Mononuclear cell (primary cell): ENCODE measurements around the gene AKAP6. TPM values are rescaled to one million over a fixed set of nuclear protein-coding genes. Genes with fewer than 3 reads are reported as not detected.
"Not testable (repeated sequence)": the region's sequence is repeated elsewhere in the genome, so short reads cannot be mapped to it uniquely, and the experiment has no call there.

Experiments used
- H3K27me3 ChIP-seq: 2 replicates; pipeline ENCODE4 v1.6.0; 2011; ENCODE audit warnings: low read length, control low read depth; ENCODE audit not compliant: insufficient read depth
- H3K4me1 ChIP-seq: 2 replicates; pipeline ENCODE4 v1.5.1; 2011; ENCODE audit warnings: mild to moderate bottlenecking, low read length, control low read depth; ENCODE audit not compliant: insufficient read depth
- H3K4me3 ChIP-seq: 2 replicates; pipeline ENCODE4 v1.5.1; 2011; ENCODE audit warnings: mild to moderate bottlenecking, low read length, moderate library complexity
- H3K9me3 ChIP-seq: 2 replicates; pipeline ENCODE4 v1.5.1; 2011; ENCODE audit warnings: low read depth, mild to moderate bottlenecking, control low read depth, low read length
- total RNA-seq: library from RNA; depleted of rRNA; stranded (reverse); fragments of >200 nt; gene quantifications from one replicate; pipeline ENCODE4 v1.2.3, GENCODE V29; 2012

Gene AKAP6
- total RNA-seq, 1 donor = 5.6 TPM

GRCh38 chr14:32578181-32578580 lies 249.1 kb downstream of the AKAP6 start:
- Histone ChIP-seq H3K27me3 (no peaks in the 10 kb centered on the region), H3K4me3 (no peak overlapping the region), H3K9me3 (no peaks in the 10 kb centered on the region), H3K4me1 (no peaks in the 10 kb centered on the region)

- H3K4me1 ChIP-seq, H3K4me3 ChIP-seq, H3K27me3 ChIP-seq, H3K9me3 ChIP-seq: not testable (repeated sequence)
These were observed 254.3 kb downstream of the AKAP6 start for GRCh38 chr14:32583427-32583826.

DNA sequence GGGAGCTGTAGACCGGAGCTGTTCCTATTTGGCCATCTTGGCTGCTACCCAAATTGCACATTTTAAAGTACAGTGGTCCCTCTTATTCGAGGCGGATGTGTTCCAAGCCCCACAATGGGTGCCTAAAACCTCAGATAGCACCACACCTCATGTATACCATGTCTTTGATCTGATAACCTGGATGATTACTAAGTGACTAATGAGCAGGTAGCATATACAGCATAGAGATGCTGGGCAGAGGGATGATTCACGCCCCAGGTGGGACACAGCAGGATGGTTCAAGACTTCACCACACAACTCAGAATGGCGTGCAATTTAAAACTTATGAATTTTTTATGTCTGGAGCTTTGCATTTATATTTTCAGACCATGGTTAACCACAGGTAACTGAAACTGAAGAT lies 255.0 kb downstream of the AKAP6 start:
- no peaks in the 10 kb centered on the region for H3K9me3 ChIP-seq
- H3K4me3 ChIP-seq = no peak overlapping the region
- no peaks in the 10 kb centered on the region for H3K27me3 ChIP-seq
- no peaks in the 10 kb centered on the region for H3K4me1 ChIP-seq

- H3K27me3 ChIP-seq = no peaks in the 10 kb centered on the region
- H3K4me3 ChIP-seq = no peak overlapping the region
- no peaks in the 10 kb centered on the region for H3K9me3 ChIP-seq
- H3K4me1 ChIP-seq = no peaks in the 10 kb centered on the region
These were observed 258.4 kb downstream of the AKAP6 start for GRCh38 chr14:32587461-32587860.

- Histone ChIP-seq H3K9me3 (no peaks in the 10 kb centered on the region), H3K4me1 (no peaks in the 10 kb centered on the region), H3K4me3 (no peak overlapping the region), H3K27me3 (no peaks in the 10 kb centered on the region)
These were observed 259.6 kb downstream of the AKAP6 start for GRCh38 chr14:32588448-32589320.

DNA sequence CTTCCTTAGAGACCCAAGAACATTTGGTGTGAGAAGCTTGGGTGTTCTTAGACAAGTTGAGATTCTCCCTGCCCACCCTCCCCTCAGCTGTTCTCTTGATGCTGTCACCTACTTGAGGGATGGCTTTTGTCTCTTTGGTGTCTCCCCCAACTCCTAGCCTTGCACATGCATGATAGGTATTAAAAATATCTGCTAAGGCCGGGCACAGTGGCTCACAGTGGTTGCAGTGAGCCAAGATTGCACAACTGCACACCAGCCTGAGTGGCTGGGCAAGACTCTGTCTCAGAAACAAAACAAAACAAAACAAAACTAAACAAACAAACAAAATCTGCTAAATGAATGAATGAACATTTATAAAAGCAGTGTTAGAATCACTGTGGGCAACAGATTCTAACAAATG lies 261.1 kb downstream of the AKAP6 start:
- Histone ChIP-seq H3K27me3 (no peaks in the 10 kb centered on the region), H3K4me1 (no peaks in the 10 kb centered on the region), H3K9me3 (no peaks in the 10 kb centered on the region), H3K4me3 (no peak overlapping the region)

- Histone ChIP-seq H3K4me3 (no peak overlapping the region), H3K9me3 (no peaks in the 10 kb centered on the region), H3K27me3 (no peaks in the 10 kb centered on the region), H3K4me1 (no peaks in the 10 kb centered on the region)
These were observed 264.3 kb downstream of the AKAP6 start for GRCh38 chr14:32593290-32593942.

- Histone ChIP-seq H3K9me3 (no peaks in the 10 kb centered on the region), H3K4me1 (no peaks in the 10 kb centered on the region), H3K27me3 (no peaks in the 10 kb centered on the region), H3K4me3 (no peak overlapping the region)
These were observed 265.7 kb downstream of the AKAP6 start for GRCh38 chr14:32594766-32595165.

DNA sequence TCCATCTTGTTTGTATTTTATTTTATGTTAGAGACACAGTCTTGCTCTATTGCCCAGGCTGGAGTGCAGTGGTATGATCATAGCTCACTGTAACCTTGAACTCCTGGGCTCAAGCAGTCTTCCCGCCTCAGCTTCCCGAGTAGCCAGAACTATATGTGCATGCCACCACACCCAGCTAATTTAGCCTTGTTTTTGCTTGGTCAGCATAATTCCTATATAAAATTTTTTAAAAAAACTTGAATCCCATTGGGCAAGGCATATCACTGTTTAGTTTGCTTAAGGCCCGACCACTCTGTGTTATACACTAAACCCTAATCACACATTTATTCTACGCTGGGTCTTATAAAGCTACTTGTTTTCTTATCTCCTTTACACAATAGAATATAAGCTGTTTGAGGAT lies 266.4 kb downstream of the AKAP6 start:
- no peaks in the 10 kb centered on the region for H3K9me3 ChIP-seq
- H3K27me3 ChIP-seq = no peaks in the 10 kb centered on the region
- H3K4me1 ChIP-seq = no peaks in the 10 kb centered on the region
- H3K4me3 ChIP-seq = no peak overlapping the region

DNA sequence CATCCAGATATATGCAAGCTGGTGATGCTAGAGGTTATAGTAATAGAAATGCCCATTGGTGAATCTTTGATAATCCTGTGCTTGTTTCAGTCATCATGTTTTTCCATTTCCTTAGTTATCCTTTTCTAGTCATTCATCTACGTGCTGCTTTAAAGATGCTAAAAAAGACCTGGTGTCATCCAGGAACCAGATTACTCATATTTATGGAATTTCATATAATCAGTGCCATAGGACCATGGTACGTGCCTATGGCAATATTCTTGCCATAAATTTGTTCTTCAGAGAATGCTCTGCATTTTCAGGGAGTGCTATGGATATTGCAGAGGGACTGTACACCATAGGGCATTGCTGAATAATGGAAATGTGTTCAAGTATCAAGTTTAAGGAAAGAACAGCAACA lies 267.3 kb downstream of the AKAP6 start:
- H3K27me3 ChIP-seq = no peaks in the 10 kb centered on the region
- no peak overlapping the region for H3K4me3 ChIP-seq
- H3K4me1 ChIP-seq = no peaks in the 10 kb centered on the region
- H3K9me3 ChIP-seq = no peaks in the 10 kb centered on the region

DNA sequence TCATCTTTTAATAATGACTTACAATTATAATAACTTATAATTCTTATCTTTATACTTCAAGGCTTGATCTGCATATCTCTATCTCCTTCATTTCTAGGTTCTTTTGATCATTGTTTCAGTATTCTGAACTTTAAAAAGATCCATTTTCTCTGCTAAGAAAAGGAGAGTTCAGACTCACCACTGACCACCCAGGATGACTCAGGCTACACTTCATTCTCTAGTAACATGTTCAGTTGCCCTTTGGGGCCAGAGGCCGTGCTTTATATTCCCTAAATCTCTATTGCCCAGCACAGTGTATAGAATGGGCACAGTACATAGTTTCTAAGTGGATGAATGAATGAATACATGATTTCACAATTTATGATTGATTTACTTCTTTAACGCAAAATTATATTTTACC lies 268.7 kb downstream of the AKAP6 start:
- H3K4me3 ChIP-seq = no peak overlapping the region
- H3K4me1 ChIP-seq = no peaks in the 10 kb centered on the region
- no peaks in the 10 kb centered on the region for H3K27me3 ChIP-seq
- H3K9me3 ChIP-seq = no peaks in the 10 kb centered on the region

GRCh38 chr14:32601069-32601468 lies 272.0 kb downstream of the AKAP6 start:
- Histone ChIP-seq H3K9me3 (no peaks in the 10 kb centered on the region), H3K4me3 (no peak overlapping the region), H3K27me3 (no peaks in the 10 kb centered on the region), H3K4me1 (no peaks in the 10 kb centered on the region)

GRCh38 chr14:32601906-32602305 lies 272.8 kb downstream of the AKAP6 start:
- Histone ChIP-seq H3K4me1 (no peaks in the 10 kb centered on the region), H3K9me3 (no peaks in the 10 kb centered on the region), H3K27me3 (no peaks in the 10 kb centered on the region), H3K4me3 (no peak overlapping the region)

DNA sequence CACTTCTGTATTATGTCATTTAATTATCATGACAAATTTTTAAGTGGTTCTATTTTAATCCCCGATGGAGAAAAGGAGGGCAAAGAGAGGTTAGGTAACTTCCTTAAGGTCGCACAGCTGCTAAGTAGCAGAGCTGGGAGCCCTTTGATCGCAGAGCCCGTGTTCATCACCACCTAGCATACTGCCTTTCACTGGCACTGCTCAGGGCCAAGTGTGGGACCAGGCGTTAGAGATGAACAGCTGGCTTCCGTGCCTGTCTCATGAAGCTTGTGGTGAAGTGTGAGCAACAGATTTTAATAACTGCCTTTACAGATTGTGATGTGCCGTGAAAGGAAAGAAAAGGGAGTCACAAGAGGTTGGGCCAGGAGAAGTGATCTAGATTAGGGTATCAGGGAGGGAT lies 273.6 kb downstream of the AKAP6 start:
- Histone ChIP-seq H3K4me3 (no peak overlapping the region), H3K4me1 (no peaks in the 10 kb centered on the region), H3K9me3 (no peaks in the 10 kb centered on the region)

DNA sequence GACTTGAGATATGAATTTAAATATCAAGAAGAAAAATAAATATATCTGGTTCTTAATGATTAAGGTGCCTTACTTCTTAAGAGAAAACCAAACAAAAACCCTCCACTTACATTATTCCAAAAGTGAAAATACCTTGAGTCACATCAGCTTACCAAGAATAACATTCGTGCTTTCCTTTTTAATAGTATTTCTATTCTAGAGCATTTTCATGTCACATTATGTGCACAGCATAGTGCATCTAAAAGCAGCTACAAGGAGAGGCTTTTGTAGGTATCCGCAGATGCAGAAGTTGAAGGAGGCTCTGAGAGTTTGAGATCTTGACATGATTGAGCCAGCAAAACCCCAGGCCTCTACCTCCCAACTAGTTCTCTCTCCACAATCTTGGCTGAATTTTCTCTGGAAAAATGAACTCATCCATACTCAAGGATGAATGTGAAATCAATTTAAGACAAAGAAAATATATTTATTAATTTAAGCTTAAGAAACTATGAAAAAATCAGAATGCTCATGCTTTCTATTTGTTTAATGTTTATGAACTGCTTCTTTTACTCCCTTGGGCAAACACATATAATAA lies 275.0 kb downstream of the AKAP6 start:
- no peak overlapping the region for H3K4me3 ChIP-seq
- no peaks in the 10 kb centered on the region for H3K27me3 ChIP-seq
- H3K9me3 ChIP-seq = no peaks in the 10 kb centered on the region
- H3K4me1 ChIP-seq = no peaks in the 10 kb centered on the region

More for the DNA sequence above, 273.6 kb downstream of the AKAP6 start:
- H3K27me3 ChIP-seq = no peaks in the 10 kb centered on the region
